AG04449 (cell line): ENCODE results near the gene TMEM169.
A peak's percentile ranks its signal among the peaks of the same experiment; 100 is the strongest.

ENCODE experiments used
- CTCF ChIA-PET: fragments of 350-600 bp; formaldehyde crosslinking; extraction: SDS; loops from one replicate; lab custom pipeline; 2021; ENCODE audit warnings: antibody characterized with exemption; lab: Yijun Ruan, JAX
- POLR2A ChIA-PET: fragments of 400-600, 350-600 bp; formaldehyde crosslinking; extraction: SDS; loops from one replicate; lab custom pipeline; 2020; ENCODE audit warnings: antibody characterized with exemption, inconsistent platforms; lab: Yijun Ruan, JAX
- DNase-seq: peaks from one replicate; pipeline ENCODE4 v3.0.0-alpha.2; 2010; ENCODE audit warnings: low read depth, low spot score
- H3K4me3 ChIP-seq: 2 replicates; pipeline ENCODE4 v1.5.1; 2011; ENCODE audit warnings: low read depth, mild to moderate bottlenecking, control low read depth, low read length
- TF ChIP-seq, protein P1 (sequence below): IDR thresholded peaks from one replicate; pipeline ENCODE4 v1.5.1; 2011; ENCODE audit warnings: mild to moderate bottlenecking, moderate library complexity, low read length, control low read depth, inconsistent platforms; ENCODE audit not compliant: insufficient read depth; ENCODE audit errors: missing control alignments

TMEM169 gene

DNA sequence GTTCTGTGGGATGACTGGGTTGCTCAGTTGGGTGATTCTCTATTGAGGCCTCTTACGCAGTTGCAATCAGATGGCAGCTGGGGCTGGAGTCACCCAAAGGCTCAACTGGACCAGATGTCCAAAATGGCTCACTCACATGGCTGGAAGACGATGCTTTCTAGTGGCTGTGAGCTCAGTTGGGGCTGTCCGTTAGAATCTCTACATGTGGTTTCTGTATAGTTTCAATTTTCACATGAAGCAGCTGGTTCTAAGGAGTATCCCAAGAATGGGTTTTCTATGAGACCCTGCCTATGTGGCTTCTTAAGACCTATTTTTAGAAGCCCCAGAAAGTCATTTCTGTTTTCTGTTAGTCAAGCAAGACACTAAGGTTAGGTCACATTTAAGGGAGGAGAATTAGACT is 31.9 kb downstream of the TMEM169 start:
- DNase-seq: no peak
- H3K4me3 ChIP-seq: no peak overlapping the region
- POLR2A ChIA-PET: no interaction called here
- TF ChIP-seq, protein P1, sequence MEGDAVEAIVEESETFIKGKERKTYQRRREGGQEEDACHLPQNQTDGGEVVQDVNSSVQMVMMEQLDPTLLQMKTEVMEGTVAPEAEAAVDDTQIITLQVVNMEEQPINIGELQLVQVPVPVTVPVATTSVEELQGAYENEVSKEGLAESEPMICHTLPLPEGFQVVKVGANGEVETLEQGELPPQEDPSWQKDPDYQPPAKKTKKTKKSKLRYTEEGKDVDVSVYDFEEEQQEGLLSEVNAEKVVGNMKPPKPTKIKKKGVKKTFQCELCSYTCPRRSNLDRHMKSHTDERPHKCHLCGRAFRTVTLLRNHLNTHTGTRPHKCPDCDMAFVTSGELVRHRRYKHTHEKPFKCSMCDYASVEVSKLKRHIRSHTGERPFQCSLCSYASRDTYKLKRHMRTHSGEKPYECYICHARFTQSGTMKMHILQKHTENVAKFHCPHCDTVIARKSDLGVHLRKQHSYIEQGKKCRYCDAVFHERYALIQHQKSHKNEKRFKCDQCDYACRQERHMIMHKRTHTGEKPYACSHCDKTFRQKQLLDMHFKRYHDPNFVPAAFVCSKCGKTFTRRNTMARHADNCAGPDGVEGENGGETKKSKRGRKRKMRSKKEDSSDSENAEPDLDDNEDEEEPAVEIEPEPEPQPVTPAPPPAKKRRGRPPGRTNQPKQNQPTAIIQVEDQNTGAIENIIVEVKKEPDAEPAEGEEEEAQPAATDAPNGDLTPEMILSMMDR: no peak
- CTCF ChIA-PET: interaction anchor here (1.1 to 7.3 kb wide), 18 partner anchors 12 to 404 kb away, joined by 3 to 64 read pairs (median 4); no protein-coding TSS in a partner anchor

DNA sequence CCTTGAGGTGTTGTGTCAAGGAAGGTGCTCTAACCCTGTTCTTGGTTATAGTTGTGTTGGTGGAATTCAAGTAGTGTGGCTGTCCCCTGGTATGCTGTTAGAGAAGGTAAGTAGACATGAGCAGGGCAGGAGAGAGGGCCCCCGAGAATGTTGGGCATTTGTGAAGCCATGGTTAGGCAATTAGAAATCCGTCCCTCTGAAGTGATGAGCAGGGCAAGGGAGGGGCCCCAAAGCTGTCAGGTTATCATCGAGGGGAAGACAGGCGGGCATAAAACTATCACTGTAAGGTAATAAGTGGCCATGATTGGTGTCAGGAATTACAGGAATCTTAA is 32.6 kb downstream of the TMEM169 start:
- ChIA-PET POLR2A (interaction anchor here (0.7 to 1.1 kb wide), 2 partner anchors 382 to 384 kb away, joined by 3 to 4 read pairs; partner anchors contain the start of gene RPL37A), CTCF (interaction anchor here (0.6 to 7.3 kb wide), 40 partner anchors 11 to 513 kb away, joined by 3 to 64 read pairs (median 4); partner anchors contain the start of genes PECR and TMEM169)
- H3K4me3 ChIP-seq: no peak overlapping the region
- TF ChIP-seq, protein P1: no peak
- DNase-seq: no peak

DNA sequence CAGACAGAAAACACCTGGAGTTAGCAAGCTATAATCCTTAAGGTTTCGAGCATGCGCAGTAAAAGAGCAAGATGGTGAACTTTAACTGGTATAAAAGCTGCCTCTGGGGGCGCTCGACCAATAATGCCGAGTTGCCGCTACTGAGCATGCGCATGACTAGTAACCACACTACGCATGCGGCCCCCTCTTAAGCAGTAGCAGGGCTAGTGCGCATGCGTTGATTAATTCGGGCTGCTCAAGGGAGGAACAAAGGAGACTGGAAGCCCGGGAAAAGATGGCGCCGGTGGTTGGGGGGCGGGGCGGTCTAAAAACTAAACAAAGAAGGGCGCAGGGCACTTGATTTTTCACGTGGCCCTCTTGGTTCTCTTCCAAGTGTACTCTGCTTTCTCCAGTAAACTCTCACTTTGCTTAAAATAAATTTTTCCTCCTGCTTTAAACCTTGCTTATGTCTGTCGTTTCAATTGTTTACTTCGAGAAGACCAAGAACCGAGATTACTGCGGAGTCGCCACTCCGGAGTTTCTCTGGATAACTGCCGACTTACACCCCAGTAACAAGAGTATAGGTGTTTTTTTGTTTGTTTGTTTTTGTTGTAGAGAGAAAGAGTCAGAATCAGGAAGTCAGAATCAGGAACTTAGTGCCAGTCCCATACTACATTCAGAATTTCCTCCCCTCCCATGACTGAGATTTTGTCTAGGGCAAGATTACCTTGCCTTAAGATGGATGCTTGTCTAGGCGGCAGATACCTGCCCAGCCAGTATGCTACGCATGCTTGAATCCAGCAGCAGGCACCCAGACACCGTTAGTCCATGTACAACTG is 33.2 kb downstream of the TMEM169 start:
- peak; percentile 91 for DNase-seq
- CTCF ChIA-PET: interaction anchor here (0.6 to 7.3 kb wide), 38 partner anchors 10 to 514 kb away, joined by 3 to 64 read pairs (median 4); partner anchors contain the start of genes PECR and TMEM169
- POLR2A ChIA-PET: interaction anchor here (0.7 to 1.1 kb wide), 2 partner anchors 381 to 384 kb away, joined by 3 to 4 read pairs; partner anchors contain the start of gene RPL37A
- TF ChIP-seq, protein P1: peak; percentile 75
- H3K4me3 ChIP-seq: peak overlapping the region; percentile 54

DNA sequence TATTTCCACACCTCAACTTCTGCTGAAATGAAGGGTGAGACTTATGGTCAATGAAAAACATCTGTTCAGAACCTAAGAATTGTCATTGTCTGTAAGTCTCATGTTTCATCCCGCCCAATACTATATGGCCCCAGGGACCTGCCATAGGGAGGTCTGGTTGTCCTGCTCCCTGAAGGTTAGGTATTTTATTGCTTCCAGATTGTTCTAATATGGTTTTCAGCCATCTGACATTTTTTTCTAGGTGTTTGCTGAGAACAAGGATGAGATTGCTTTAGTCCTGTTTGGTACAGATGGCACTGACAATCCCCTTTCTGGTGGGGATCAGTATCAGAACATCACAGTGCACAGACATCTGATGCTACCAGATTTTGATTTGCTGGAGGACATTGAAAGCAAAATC is 34.7 kb downstream of the TMEM169 start:
- ChIA-PET CTCF (no interaction called here), POLR2A (no interaction called here)
- no peak for DNase-seq
- H3K4me3 ChIP-seq: no peak overlapping the region
- TF ChIP-seq, protein P1: no peak

GRCh38 chr2:216117561-216118340 is 36.0 kb downstream of the TMEM169 start:
- CTCF ChIA-PET: interaction anchor here (0.6 to 1.2 kb wide), 3 partner anchors 9 to 548 kb away, joined by 3 to 4 read pairs (median 3); partner anchors contain the start of gene XRCC5
- no peak for DNase-seq
- H3K4me3 ChIP-seq: no peak overlapping the region
- TF ChIP-seq, protein P1: no peak
- POLR2A ChIA-PET: interaction anchor here (1.0 kb wide), 1 partner anchor 17 kb away, joined by 3 read pairs; no protein-coding TSS in a partner anchor
